Measurements from ENCODE around the gene MTTP.

Gene MTTP

DNA sequence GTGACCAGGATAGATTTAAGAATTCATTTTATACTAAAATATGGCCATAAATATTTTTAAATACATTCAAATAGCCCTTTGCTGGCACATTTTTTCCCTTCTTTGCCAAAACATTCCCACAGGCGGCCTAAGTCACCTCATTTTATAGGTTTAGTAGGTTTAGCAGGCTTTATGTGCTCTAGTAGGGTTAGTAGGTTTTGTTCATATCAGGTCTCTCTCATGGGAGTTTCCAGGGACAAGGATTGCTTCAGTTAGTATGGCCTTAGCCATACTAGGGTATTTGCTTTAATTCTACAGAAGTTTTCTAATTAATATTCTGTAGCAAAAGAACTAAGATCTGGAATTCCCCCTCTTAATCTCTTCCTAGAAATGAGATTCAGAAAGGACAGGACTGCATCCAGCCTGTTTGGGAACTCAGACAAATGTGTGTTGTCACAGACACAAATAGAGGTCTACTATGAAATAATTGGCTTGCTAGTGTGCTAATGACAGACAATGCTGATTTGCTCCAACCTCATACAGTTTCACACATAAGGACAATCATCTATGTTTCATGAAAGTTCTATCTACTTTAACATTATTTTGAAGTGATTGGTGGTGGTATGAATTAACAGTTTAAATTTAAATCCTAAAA, 772 bp upstream of the MTTP start:
- H3K4me3 ChIP-seq (ENCODE audit: low read depth, low read length): no peak overlapping the region
- TF ChIP-seq, protein P1, sequence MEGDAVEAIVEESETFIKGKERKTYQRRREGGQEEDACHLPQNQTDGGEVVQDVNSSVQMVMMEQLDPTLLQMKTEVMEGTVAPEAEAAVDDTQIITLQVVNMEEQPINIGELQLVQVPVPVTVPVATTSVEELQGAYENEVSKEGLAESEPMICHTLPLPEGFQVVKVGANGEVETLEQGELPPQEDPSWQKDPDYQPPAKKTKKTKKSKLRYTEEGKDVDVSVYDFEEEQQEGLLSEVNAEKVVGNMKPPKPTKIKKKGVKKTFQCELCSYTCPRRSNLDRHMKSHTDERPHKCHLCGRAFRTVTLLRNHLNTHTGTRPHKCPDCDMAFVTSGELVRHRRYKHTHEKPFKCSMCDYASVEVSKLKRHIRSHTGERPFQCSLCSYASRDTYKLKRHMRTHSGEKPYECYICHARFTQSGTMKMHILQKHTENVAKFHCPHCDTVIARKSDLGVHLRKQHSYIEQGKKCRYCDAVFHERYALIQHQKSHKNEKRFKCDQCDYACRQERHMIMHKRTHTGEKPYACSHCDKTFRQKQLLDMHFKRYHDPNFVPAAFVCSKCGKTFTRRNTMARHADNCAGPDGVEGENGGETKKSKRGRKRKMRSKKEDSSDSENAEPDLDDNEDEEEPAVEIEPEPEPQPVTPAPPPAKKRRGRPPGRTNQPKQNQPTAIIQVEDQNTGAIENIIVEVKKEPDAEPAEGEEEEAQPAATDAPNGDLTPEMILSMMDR (IDR thresholded peaks at IDR 0.05; ENCODE audit: insufficient read depth, low read depth, low read length, missing control alignments): no peak
- DNase-seq (ENCODE audit: low read depth): no peak

DNA sequence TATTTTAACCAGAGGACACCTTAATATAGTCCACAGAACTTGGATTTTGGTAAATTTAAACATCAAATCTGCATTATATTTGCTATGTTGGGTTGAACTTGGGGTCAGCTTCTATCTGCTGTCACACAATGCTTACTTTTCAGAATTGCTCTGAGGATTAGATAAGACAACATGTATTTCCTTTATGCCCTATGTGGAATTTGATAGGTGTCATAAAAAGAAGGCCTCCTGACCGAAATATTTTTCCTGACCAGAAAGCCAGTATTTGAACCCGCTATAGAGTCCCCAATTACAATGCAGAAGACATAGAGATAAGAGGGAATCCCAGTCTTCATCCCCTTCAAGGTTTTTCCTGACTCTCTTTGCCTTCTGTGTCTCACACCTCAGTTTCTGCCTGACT, 4.1 kb downstream of the MTTP start:
- no peak for DNase-seq (ENCODE audit: low read depth)
- H3K4me3 ChIP-seq (ENCODE audit: low read depth, low read length): no peak overlapping the region
- TF ChIP-seq, protein P1 (IDR thresholded peaks at IDR 0.05; ENCODE audit: insufficient read depth, low read depth, low read length, missing control alignments): no peak

DNA sequence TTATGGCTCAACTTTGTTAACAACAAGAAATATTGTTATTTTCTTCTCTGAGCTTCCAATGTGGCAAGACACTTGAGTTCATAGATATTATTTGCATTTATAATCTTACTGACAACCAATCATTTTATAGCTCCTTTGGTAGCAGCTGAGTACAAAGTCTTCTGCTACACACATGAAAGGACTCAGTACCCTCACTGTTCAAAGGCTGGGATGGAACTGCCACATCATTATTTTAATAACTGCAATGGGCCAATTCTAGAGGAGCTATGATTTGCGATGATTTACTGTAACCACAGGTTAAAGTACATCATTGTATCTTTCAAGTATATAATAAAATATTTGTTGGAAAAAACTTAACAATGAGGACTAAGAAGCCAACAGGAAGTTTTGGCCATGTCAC, 10.9 kb downstream of the MTTP start:
- TF ChIP-seq, protein P1 (IDR thresholded peaks at IDR 0.05; ENCODE audit: insufficient read depth, low read depth, low read length, missing control alignments): no peak
- no peak for DNase-seq (ENCODE audit: low read depth)
- H3K4me3 ChIP-seq (ENCODE audit: low read depth, low read length): no peak overlapping the region

- no peak for DNase-seq (ENCODE audit: low read depth)
- TF ChIP-seq, protein P1 (IDR thresholded peaks at IDR 0.05; ENCODE audit: insufficient read depth, low read depth, low read length, missing control alignments): no peak
Measured at GRCh38 chr4:99586322-99586721, 11.7 kb downstream of the MTTP start.

DNA sequence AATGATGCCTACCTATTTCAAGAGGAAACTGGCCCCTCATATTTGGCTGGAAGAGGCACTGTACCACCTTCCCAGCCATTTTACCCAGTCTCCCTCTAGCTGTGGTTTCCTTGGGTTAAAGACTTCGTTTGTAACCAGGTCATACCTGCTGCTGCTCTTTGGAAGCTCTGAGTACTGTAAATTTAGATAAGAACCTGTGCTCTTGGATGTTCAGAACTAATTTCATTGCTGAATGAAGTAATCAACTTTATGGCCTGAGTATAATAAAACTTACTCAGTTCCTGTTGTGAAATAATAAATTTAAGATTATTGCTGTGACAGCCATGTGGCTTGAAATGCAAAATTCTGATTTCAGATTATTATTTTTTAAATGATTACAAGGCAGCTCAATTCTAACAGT, 12.2 kb downstream of the MTTP start:
- no peak for DNase-seq (ENCODE audit: low read depth)
- TF ChIP-seq, protein P1 (IDR thresholded peaks at IDR 0.05; ENCODE audit: insufficient read depth, low read depth, low read length, missing control alignments): no peak
- no peak overlapping the region for H3K4me3 ChIP-seq (ENCODE audit: low read depth, low read length)

More at GRCh38 chr4:99586322-99586721, 11.7 kb downstream of the MTTP start:
- H3K4me3 ChIP-seq (ENCODE audit: low read depth, low read length): no peak overlapping the region

DNA sequence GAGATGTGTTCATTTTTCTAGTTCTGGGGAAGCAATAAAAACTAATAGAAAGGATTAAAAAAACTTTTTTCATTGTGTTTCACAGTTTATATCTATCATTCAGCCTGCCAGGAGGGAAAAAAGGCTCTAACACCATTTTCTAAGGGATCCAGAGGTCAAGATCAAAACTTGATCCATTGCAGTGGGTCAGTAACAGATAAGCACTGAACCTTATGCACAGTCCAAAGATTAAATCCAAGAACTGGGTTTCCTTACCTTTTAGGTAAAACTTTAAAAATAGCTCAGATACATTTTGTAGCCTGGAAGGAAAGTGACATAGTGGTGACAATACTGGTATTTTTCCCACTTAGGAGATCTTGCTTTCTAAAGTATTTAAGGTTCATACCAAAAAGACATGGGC, 12.7 kb downstream of the MTTP start:
- H3K4me3 ChIP-seq (ENCODE audit: low read depth, low read length): no peak overlapping the region
- TF ChIP-seq, protein P1 (IDR thresholded peaks at IDR 0.05; ENCODE audit: insufficient read depth, low read depth, low read length, missing control alignments): no peak
- DNase-seq (ENCODE audit: low read depth): no peak

GRCh38 chr4:99587803-99588202, 13.2 kb downstream of the MTTP start:
- TF ChIP-seq, protein P1 (IDR thresholded peaks at IDR 0.05; ENCODE audit: insufficient read depth, low read depth, low read length, missing control alignments): no peak
- no peak overlapping the region for H3K4me3 ChIP-seq (ENCODE audit: low read depth, low read length)
- DNase-seq (ENCODE audit: low read depth): no peak

Measured in GM12865 (cell line).